GM23338 (cell line): ENCODE data around the gene PNRC2. TPM values are rescaled to one million over a fixed set of nuclear protein-coding genes. Genes with fewer than 3 reads are reported as not detected.

Source experiments
- ATAC-seq: fragments of 200-7000 bp; cut with Tn5 transposase; 3 replicates; pipeline ENCODE4 v1.9.1; 2020
- DNase-seq: peaks from one replicate; pipeline ENCODE4 v3.0.0-alpha.2; 2015; ENCODE audit warnings: low spot score
- H2AFZ ChIP-seq: fragments of 200-600 bp; sonication (generic); 2 replicates; pipeline ENCODE4 v1.8.0; 2016; ENCODE audit warnings: antibody characterized with exemption, mild to moderate bottlenecking, moderate library complexity
- H3F3A ChIP-seq: fragments of 200-600 bp; sonication (generic); replicated peaks from 2 replicates; pipeline ENCODE4 v1.8.0; 2017; ENCODE audit warnings: antibody characterized with exemption, mixed run types, low read depth
- H3K27ac ChIP-seq: fragments of 200-600 bp; sonication (generic); 2 replicates; pipeline ENCODE4 v1.6.1; 2016; ENCODE audit warnings: low read depth
- H3K27me3 ChIP-seq: fragments of 200-600 bp; sonication (generic); 2 replicates; pipeline ENCODE4 v1.8.0; 2016; ENCODE audit warnings: mild to moderate bottlenecking, mixed run types, moderate library complexity; ENCODE audit not compliant: insufficient read depth
- H3K36me3 ChIP-seq: fragments of 200-600 bp; sonication (generic); 2 replicates; pipeline ENCODE4 v1.8.0; 2016; ENCODE audit warnings: mild to moderate bottlenecking; ENCODE audit not compliant: insufficient read depth
- H3K4me1 ChIP-seq: fragments of 200-600 bp; sonication (generic); 2 replicates; pipeline ENCODE4 v1.8.0; 2016; ENCODE audit warnings: mild to moderate bottlenecking, moderate library complexity; ENCODE audit not compliant: insufficient read depth
- H3K4me2 ChIP-seq: fragments of 200-600 bp; sonication (generic); 2 replicates; pipeline ENCODE4 v1.7.1; 2017; ENCODE audit warnings: mixed run types
- H3K4me3 ChIP-seq: fragments of 200-600 bp; sonication (generic); 2 replicates; pipeline ENCODE4 v1.6.1; 2016; ENCODE audit warnings: mixed run types
- H3K79me2 ChIP-seq: fragments of 200-600 bp; sonication (generic); replicated peaks from 2 replicates; pipeline ENCODE4 v1.8.0; 2017; ENCODE audit warnings: mild to moderate bottlenecking; ENCODE audit not compliant: insufficient read depth
- H3K9me2 ChIP-seq: fragments of 200-600 bp; sonication (generic); 2 replicates; pipeline ENCODE4 v1.8.0; 2017; ENCODE audit not compliant: insufficient read depth
- H4K20me1 ChIP-seq: fragments of 200-600 bp; sonication (generic); replicated peaks from 2 replicates; pipeline ENCODE4 v1.8.0; 2017; ENCODE audit warnings: mild to moderate bottlenecking; ENCODE audit not compliant: insufficient read depth
- H3K27ac Mint-ChIP-seq: 2 replicates; pipeline ENCODE4 v1.8.0; 2020; ENCODE audit warnings: inconsistent platforms, mild to moderate bottlenecking, moderate library complexity, mixed read lengths
- H3K27me3 Mint-ChIP-seq: 3 replicates; pipeline ENCODE4 v1.8.0; 2022; ENCODE audit warnings: low read depth, mild to moderate bottlenecking, moderate library complexity, mixed read lengths, inconsistent platforms; ENCODE audit not compliant: insufficient read depth, poor library complexity
- H3K36me3 Mint-ChIP-seq: 3 replicates; pipeline ENCODE4 v1.8.0; 2021; ENCODE audit warnings: low read depth, mild to moderate bottlenecking, inconsistent platforms, moderate library complexity, mixed read lengths
- H3K4me1 Mint-ChIP-seq: 3 replicates; pipeline ENCODE4 v1.8.0; 2020; ENCODE audit warnings: mild to moderate bottlenecking, inconsistent platforms, mixed read lengths
- H3K4me3 Mint-ChIP-seq: 3 replicates; pipeline ENCODE4 v1.8.0; 2021; ENCODE audit warnings: moderate library complexity, mild to moderate bottlenecking, inconsistent platforms, mixed read lengths
- H3K9me3 Mint-ChIP-seq: 3 replicates; pipeline ENCODE4 v1.8.0; 2020; ENCODE audit warnings: moderate library complexity, mild to moderate bottlenecking, inconsistent platforms, mixed read lengths
- CREB1 ChIP-seq: fragments of 250-450 bp; sonication (Bioruptor Pico); IDR thresholded peaks from 2 replicates; pipeline ENCODE4 v1.5.0; 2020; ENCODE audit warnings: low read depth, mild to moderate bottlenecking, moderate library complexity
- CTCF ChIP-seq, 2 experiments: fragments of 200-600 bp in 1 of 2; sonication (generic) in 1 of 2; conservative IDR thresholded peaks; 2 replicates each; pipeline versions ENCODE4 v1.5.1 to v1.6.1; 2016 to 2017; ENCODE audit warnings: antibody characterized with exemption in 2 of 2, low read depth in 2 of 2, mild to moderate bottlenecking in 2 of 2, moderate library complexity in 1 of 2
- ETS1 ChIP-seq: IDR thresholded peaks from 2 replicates; pipeline ENCODE4 v1.6.1; 2016; ENCODE audit warnings: antibody characterized with exemption
- EZH2 ChIP-seq: fragments of 200-600 bp; sonication (generic); IDR thresholded peaks from one replicate; pipeline ENCODE4 v1.8.0; 2017; ENCODE audit warnings: antibody characterized with exemption, mild to moderate bottlenecking, low read depth; ENCODE audit not compliant: unreplicated experiment
- EZH2phosphoT487 ChIP-seq: fragments of 200-600 bp; sonication (generic); IDR thresholded peaks from one replicate; pipeline ENCODE4 v1.8.1; 2018; ENCODE audit warnings: antibody characterized with exemption; ENCODE audit not compliant: unreplicated experiment
- JUNB ChIP-seq: IDR thresholded peaks from one replicate; pipeline ENCODE4 v1.6.1; 2016; ENCODE audit warnings: antibody characterized with exemption; ENCODE audit not compliant: unreplicated experiment
- NANOG ChIP-seq: IDR thresholded peaks from 2 replicates; pipeline ENCODE4 v1.6.1; 2016; ENCODE audit warnings: antibody characterized with exemption, borderline replicate concordance
- POLR2AphosphoS5 ChIP-seq: IDR thresholded peaks from 2 replicates; pipeline ENCODE4 v1.6.1; 2016; ENCODE audit warnings: antibody characterized with exemption, low read depth
- REST ChIP-seq: IDR thresholded peaks from one replicate; pipeline ENCODE4 v1.6.1; 2018; ENCODE audit warnings: antibody characterized with exemption; ENCODE audit not compliant: unreplicated experiment
- STAT1 ChIP-seq: IDR thresholded peaks from one replicate; pipeline ENCODE4 v1.6.1; 2016; ENCODE audit warnings: antibody characterized with exemption; ENCODE audit not compliant: unreplicated experiment
- ZNF114 ChIP-seq: fragments of 250-450 bp; sonication (Bioruptor Pico); IDR thresholded peaks from 2 replicates; pipeline ENCODE4 v1.5.0; 2020; ENCODE audit warnings: mild to moderate bottlenecking, moderate library complexity
- ZNF331 ChIP-seq: fragments of 250-450 bp; sonication (Bioruptor Pico); IDR thresholded peaks from 2 replicates; pipeline ENCODE4 v1.5.0; 2020; ENCODE audit warnings: low read depth, mild to moderate bottlenecking, moderate library complexity
- ZNF462 ChIP-seq: fragments of 250-450 bp; sonication (Bioruptor Pico); IDR thresholded peaks from 2 replicates; pipeline ENCODE4 v1.5.0; 2020; ENCODE audit warnings: mild to moderate bottlenecking, moderate library complexity
- polyA plus RNA-seq: library from polyadenylated mRNA; unstranded; fragments of >200 nt; fragmentation: Nextera tagmentation; extraction: Ambion mirVana; gene quantifications from 2 replicates; pipeline ENCODE4 v1.2.1, GENCODE V29; 2016
- total RNA-seq: library from RNA; depleted of rRNA; stranded (reverse); fragments of >200 nt; shearing (Covaris generic); gene quantifications from 2 replicates; pipeline ENCODE4 v1.2.3, GENCODE V29; 2014

The PNRC2 gene
- total and polyA plus RNA-seq, 2 experiments from 2014 or later = 157 to 237 TPM

GRCh38 chr1:23984417-23985186, 25.0 kb downstream of the PNRC2 start:
- Mint-ChIP-seq H3K27me3 (peaks cover 10% of the 10 kb centered on the region), H3K36me3 (peaks cover 1% of the 10 kb centered on the region), H3K4me3 (no peak overlapping the region), H3K9me3 (peaks cover 11% of the 10 kb centered on the region; the same call in 2 of the 3 replicates), H3K27ac (no peak overlapping the region), H3K4me1 (peaks cover 13% of the 10 kb centered on the region)
- H3K4me2 ChIP-seq = no peak overlapping the region
- H4K20me1 ChIP-seq = no peaks in the 10 kb centered on the region
- H3K4me3 ChIP-seq = no peak overlapping the region
- no peaks in the 10 kb centered on the region for H3K36me3 ChIP-seq
- H3K9me2 ChIP-seq = no peaks in the 10 kb centered on the region
- no peaks in the 10 kb centered on the region for H3K27me3 ChIP-seq
- TF ChIP-seq ZNF331 (CRISPR knock-in tag) = no peak
- TF ChIP-seq EZH2 = no peak
- TF ChIP-seq ETS1 = no peak
- no peak for TF ChIP-seq REST
- TF ChIP-seq JUNB = no peak
- TF ChIP-seq ZNF462 = no peak
- no peak for TF ChIP-seq EZH2phosphoT487
- no peak for TF ChIP-seq NANOG
- TF ChIP-seq ZNF114 (CRISPR knock-in tag) = no peak
- TF ChIP-seq CTCF (conservative IDR thresholded peaks at IDR 0.05; ENCODE audit: low read depth in 2 of 2) = no peak
- no peak for TF ChIP-seq POLR2AphosphoS5
- no peak for TF ChIP-seq CREB1
- TF ChIP-seq STAT1 = no peak
- no peak overlapping the region for H3K27ac ChIP-seq
- DNase-seq = no peak
- H3K4me1 ChIP-seq = peaks cover 9% of the 10 kb centered on the region; the same call in 1 of the 2 replicates
- no peaks in the 10 kb centered on the region; the same call in 1 of the 2 replicates for H3F3A ChIP-seq
- no peak overlapping the region for H2AFZ ChIP-seq
- ATAC-seq = no peak
- peaks cover 5% of the 10 kb centered on the region for H3K79me2 ChIP-seq
